GM13976 (cell line): ENCODE results near the gene ZSWIM7.

Experiments used
- DNase-seq: peaks from one replicate; pipeline ENCODE4 v3.0.0; 2012; ENCODE audit warnings: low spot score
- CTCF ChIP-seq: IDR thresholded peaks from 2 replicates; pipeline ENCODE4 v1.5.1; 2012; ENCODE audit warnings: borderline replicate concordance, mild to moderate bottlenecking; ENCODE audit not compliant: insufficient read depth; ENCODE audit errors: extremely low read depth, missing control alignments, control extremely low read depth
- in situ Hi-C: fragments of 300-500 bp; cut with MboI; formaldehyde crosslinking; loops from one replicate; pipeline ENCODE4 v1.12.0; 2022; ENCODE audit warnings: low sequenced_read_pairs, mixed read lengths, inconsistent platforms; ENCODE audit not compliant: unreplicated experiment

ZSWIM7 gene

GRCh38 chr17:16036261-16036660 lies 36.8 kb upstream of the ZSWIM7 start:
- DNase-seq = no peak
- in situ Hi-C loops = no loop called here
- no peak for TF ChIP-seq CTCF

- TF ChIP-seq CTCF = no peak
- no peak for DNase-seq
- in situ Hi-C loops = no loop called here
Observed at GRCh38 chr17:16033729-16034349, 34.3 kb upstream of the ZSWIM7 start.

- DNase-seq = peak; percentile 50
- no peak for TF ChIP-seq CTCF
- in situ Hi-C loops = no loop called here
Observed at GRCh38 chr17:16027708-16028584, 28.4 kb upstream of the ZSWIM7 start.

- DNase-seq = no peak
- in situ Hi-C loops = no loop called here
- no peak for TF ChIP-seq CTCF
Observed at GRCh38 chr17:16026895-16027294, 27.4 kb upstream of the ZSWIM7 start.

GRCh38 chr17:16025202-16025601 lies 25.7 kb upstream of the ZSWIM7 start:
- in situ Hi-C loops = no loop called here

GRCh38 chr17:16023881-16024280 lies 24.4 kb upstream of the ZSWIM7 start:
- in situ Hi-C loops = no loop called here
- DNase-seq = no peak
- no peak for TF ChIP-seq CTCF

More at GRCh38 chr17:16025202-16025601, 25.7 kb upstream of the ZSWIM7 start:
- no peak for DNase-seq
- no peak for TF ChIP-seq CTCF
